Natural killer cell (primary cell): ENCODE data around the gene MRPL14. TPM values are rescaled to one million over a fixed set of nuclear protein-coding genes. Genes with fewer than 3 reads are reported as not detected.

Experiments used
- ATAC-seq, 3 donors: fragments of 150-1000 bp in 2 of 3; fragments of 200-7000 bp in 1 of 3; cut with Tn5 transposase; 1 replicate in 1 of 3; 2 replicates in 2 of 3; pipeline ENCODE4 v1.10.0; 2021; ENCODE audit warnings: mild to moderate bottlenecking in 2 of 3, moderate library complexity in 2 of 3
- DNase-seq, 2 donors: peaks; one replicate each; pipeline versions ENCODE4 v3.0.0 to v3.0.0-alpha.2; 2013 to 2021; ENCODE audit warnings: mixed read lengths in 1 of 2
- H3K27ac ChIP-seq: one replicate; pipeline ENCODE4 v1.5.1; 2013; ENCODE audit warnings: mild to moderate bottlenecking, low read length
- H3K27me3 ChIP-seq: one replicate; pipeline ENCODE4 v1.6.1; 2013; ENCODE audit warnings: low read length; ENCODE audit not compliant: control insufficient read depth, insufficient read depth
- H3K36me3 ChIP-seq: one replicate; pipeline ENCODE4 v1.6.1; 2013; ENCODE audit warnings: low read length; ENCODE audit not compliant: control insufficient read depth, insufficient read depth
- H3K4me1 ChIP-seq: one replicate; pipeline ENCODE4 v1.6.1; 2013; ENCODE audit warnings: low read length; ENCODE audit not compliant: control insufficient read depth, insufficient read depth
- H3K4me3 ChIP-seq: one replicate; pipeline ENCODE4 v1.5.1; 2013; ENCODE audit warnings: low read length
- H3K9me3 ChIP-seq: one replicate; pipeline ENCODE4 v1.6.1; 2013; ENCODE audit warnings: low read length; ENCODE audit not compliant: control insufficient read depth, insufficient read depth
- H3K27ac Mint-ChIP-seq, 2 donors: one replicate each; pipeline ENCODE4 v1.8.0; 2022; ENCODE audit warnings: mild to moderate bottlenecking in 2 of 2, mixed read lengths in 2 of 2, moderate library complexity in 1 of 2
- H3K27me3 Mint-ChIP-seq, 2 donors: one replicate each; pipeline ENCODE4 v1.8.0; 2022; ENCODE audit warnings: low read depth in 2 of 2, mixed read lengths in 2 of 2
- H3K36me3 Mint-ChIP-seq: one replicate; pipeline ENCODE4 v1.8.0; 2022; ENCODE audit warnings: mixed read lengths
- H3K4me1 Mint-ChIP-seq, 2 donors: one replicate each; pipeline ENCODE4 v1.8.0; 2022; ENCODE audit warnings: mixed read lengths in 2 of 2
- H3K4me3 Mint-ChIP-seq: one replicate; pipeline ENCODE4 v1.8.0; 2022; ENCODE audit warnings: mild to moderate bottlenecking, moderate library complexity, mixed read lengths
- H3K9me3 Mint-ChIP-seq, 2 donors: one replicate each; pipeline ENCODE4 v1.8.0; 2022; ENCODE audit warnings: mixed read lengths in 2 of 2
- CTCF ChIP-seq: fragments of 200-600 bp; IDR thresholded peaks from one replicate; pipeline ENCODE4 v1.8.0; 2022; ENCODE audit warnings: antibody characterized with exemption
- WGBS: methylation state at CpG from one replicate; pipeline ENCODE4 v1.1.7; 2013; ENCODE audit warnings: missing lambda C conversion rate; ENCODE audit not compliant: insufficient coverage; 5-methylcytosine and 5-hydroxymethylcytosine counted together
- intact Hi-C: fragments of 100-400 bp; cut with micrococcal nuclease; formaldehyde crosslinking; loops from one replicate; pipeline ENCODE4 v1.14.2; 2022
- total RNA-seq, 4 donors: library from RNA; stranded (reverse); fragments of 120-200 nt in 1 of 4; gene quantifications; one replicate each; pipeline versions ENCODE4 v1.2.3 to v1.2.4, GENCODE V29; 2013 to 2022

Gene MRPL14
- total RNA-seq, 3 donors from 2014 or later (not counting 1 experiment from before 2014, with no cell fraction given), result 14.9 to 16.2 (median 16.0) TPM

- H3K27ac Mint-ChIP-seq, result no peak overlapping the region
- WGBS, result 93% methylated on average over 3 of the region's 3 CpGs
- no peak overlapping the region for H3K27ac ChIP-seq
- H3K36me3 ChIP-seq, result no peaks in the 10 kb centered on the region
- H3K4me1 Mint-ChIP-seq, result peaks cover 2% of the 10 kb centered on the region in 2 donors
- no peak overlapping the region for H3K4me3 Mint-ChIP-seq
- intact Hi-C loops, result loop anchor here (1.0 kb wide), 4 partner anchors 310 to 471 kb away; no protein-coding TSS in a partner anchor
- no peak for TF ChIP-seq CTCF
- no peaks in the 10 kb centered on the region for H3K36me3 Mint-ChIP-seq
- H3K27me3 Mint-ChIP-seq, result peaks cover 8 to 12% of the 10 kb centered on the region in 2 donors
- no peaks in the 10 kb centered on the region for H3K9me3 ChIP-seq
- ATAC-seq, result no peak
- H3K9me3 Mint-ChIP-seq, result no peaks in the 10 kb centered on the region
- H3K27me3 ChIP-seq, result peaks cover 7% of the 10 kb centered on the region
- no peak for DNase-seq
- H3K4me1 ChIP-seq, result peaks cover 7% of the 10 kb centered on the region
- H3K4me3 ChIP-seq, result no peak overlapping the region
Measured at GRCh38 chr6:44079672-44080071, 47.6 kb downstream of the MRPL14 start.

GRCh38 chr6:44078827-44079671 lies 48.2 kb downstream of the MRPL14 start:
- Histone ChIP-seq H3K27ac (no peak overlapping the region), H3K9me3 (no peaks in the 10 kb centered on the region), H3K4me1 (peaks cover 13% of the 10 kb centered on the region), H3K36me3 (no peaks in the 10 kb centered on the region), H3K4me3 (no peak overlapping the region), H3K27me3 (peaks cover 8% of the 10 kb centered on the region)
- DNase-seq (peak; percentile 59 to 86), ATAC-seq (peak; percentile 69 to 78 (median 74))
- H3K4me1 Mint-ChIP-seq, result peaks cover 7% of the 10 kb centered on the region in 2 donors
- peak; percentile 85 for TF ChIP-seq CTCF
- H3K27ac Mint-ChIP-seq, result no peak overlapping the region
- H3K36me3 Mint-ChIP-seq, result no peaks in the 10 kb centered on the region
- H3K27me3 Mint-ChIP-seq, result peaks cover 11 to 17% of the 10 kb centered on the region in 2 donors
- H3K4me3 Mint-ChIP-seq, result no peak overlapping the region
- intact Hi-C loops, result loop anchor here (1.0 kb wide), 4 partner anchors 310 to 471 kb away; no protein-coding TSS in a partner anchor
- no peaks in the 10 kb centered on the region for H3K9me3 Mint-ChIP-seq
- 31% methylated on average over 8 of the region's 8 CpGs for WGBS

GRCh38 chr6:44078219-44078826 lies 48.9 kb downstream of the MRPL14 start:
- no peak for DNase-seq
- H3K4me1 Mint-ChIP-seq, result peaks cover 7 to 12% of the 10 kb centered on the region in 2 donors
- Histone ChIP-seq H3K9me3 (no peaks in the 10 kb centered on the region), H3K4me3 (no peak overlapping the region), H3K4me1 (peaks cover 20% of the 10 kb centered on the region), H3K27ac (no peak overlapping the region), H3K36me3 (no peaks in the 10 kb centered on the region), H3K27me3 (peaks cover 12% of the 10 kb centered on the region)
- no peaks in the 10 kb centered on the region for H3K9me3 Mint-ChIP-seq
- H3K27me3 Mint-ChIP-seq, result peaks cover 11 to 17% of the 10 kb centered on the region in 2 donors
- 91% methylated on average over 6 of the region's 6 CpGs for WGBS
- H3K36me3 Mint-ChIP-seq, result no peaks in the 10 kb centered on the region
- intact Hi-C loops, result no loop called here
- no peak for ATAC-seq
- no peak overlapping the region for H3K4me3 Mint-ChIP-seq
- no peak for TF ChIP-seq CTCF
- H3K27ac Mint-ChIP-seq, result no peak overlapping the region
